Measurements from ENCODE around the gene RTN4.

The RTN4 gene

GRCh38 chr2:55090702-55091101 is 40.5 kb upstream of the RTN4 start:
- no peaks in the 10 kb centered on the region for H3K9me3 ChIP-seq (ENCODE audit: control insufficient read depth, low read length)
- H3K4me1 ChIP-seq (ENCODE audit: control insufficient read depth, insufficient read depth, low read length, poor library complexity, severe bottlenecking): no peaks in the 10 kb centered on the region
- no peak overlapping the region for H3K4me3 ChIP-seq (ENCODE audit: insufficient read depth, low read depth, low read length, poor library complexity, severe bottlenecking)
- no peak overlapping the region for H3K27ac ChIP-seq (ENCODE audit: insufficient read depth, low read length, poor library complexity, severe bottlenecking)
- DNase-seq: no peak
- H3K36me3 ChIP-seq (ENCODE audit: control insufficient read depth, insufficient read depth, low read length): no peaks in the 10 kb centered on the region
- H3K27me3 ChIP-seq (replicated peaks; ENCODE audit: control insufficient read depth, insufficient read depth, low read length, poor library complexity, severe bottlenecking): no peaks in the 10 kb centered on the region

GRCh38 chr2:55089726-55090125 is 39.5 kb upstream of the RTN4 start:
- Histone ChIP-seq H3K9me3 (ENCODE audit: control insufficient read depth, low read length) (no peaks in the 10 kb centered on the region), H3K36me3 (ENCODE audit: control insufficient read depth, insufficient read depth, low read length) (no peaks in the 10 kb centered on the region), H3K4me3 (ENCODE audit: insufficient read depth, low read depth, low read length, poor library complexity, severe bottlenecking) (no peak overlapping the region), H3K4me1 (ENCODE audit: control insufficient read depth, insufficient read depth, low read length, poor library complexity, severe bottlenecking) (no peaks in the 10 kb centered on the region), H3K27me3 (replicated peaks; ENCODE audit: control insufficient read depth, insufficient read depth, low read length, poor library complexity, severe bottlenecking) (no peaks in the 10 kb centered on the region), H3K27ac (ENCODE audit: insufficient read depth, low read length, poor library complexity, severe bottlenecking) (no peak overlapping the region)
- DNase-seq: no peak

GRCh38 chr2:55088400-55088799 is 38.1 kb upstream of the RTN4 start:
- DNase-seq: no peak
- H3K4me1 ChIP-seq (ENCODE audit: control insufficient read depth, insufficient read depth, low read length, poor library complexity, severe bottlenecking): no peaks in the 10 kb centered on the region
- H3K9me3 ChIP-seq (ENCODE audit: control insufficient read depth, low read length): no peaks in the 10 kb centered on the region
- no peak overlapping the region for H3K4me3 ChIP-seq (ENCODE audit: insufficient read depth, low read depth, low read length, poor library complexity, severe bottlenecking)
- no peaks in the 10 kb centered on the region for H3K27me3 ChIP-seq (replicated peaks; ENCODE audit: control insufficient read depth, insufficient read depth, low read length, poor library complexity, severe bottlenecking)
- no peak overlapping the region for H3K27ac ChIP-seq (ENCODE audit: insufficient read depth, low read length, poor library complexity, severe bottlenecking)
- no peaks in the 10 kb centered on the region for H3K36me3 ChIP-seq (ENCODE audit: control insufficient read depth, insufficient read depth, low read length)

- DNase-seq: no peak
- Histone ChIP-seq H3K27me3 (replicated peaks; ENCODE audit: control insufficient read depth, insufficient read depth, low read length, poor library complexity, severe bottlenecking) (no peaks in the 10 kb centered on the region), H3K36me3 (ENCODE audit: control insufficient read depth, insufficient read depth, low read length) (no peaks in the 10 kb centered on the region), H3K27ac (ENCODE audit: insufficient read depth, low read length, poor library complexity, severe bottlenecking) (no peak overlapping the region), H3K9me3 (ENCODE audit: control insufficient read depth, low read length) (no peaks in the 10 kb centered on the region), H3K4me1 (ENCODE audit: control insufficient read depth, insufficient read depth, low read length, poor library complexity, severe bottlenecking) (no peaks in the 10 kb centered on the region), H3K4me3 (ENCODE audit: insufficient read depth, low read depth, low read length, poor library complexity, severe bottlenecking) (no peak overlapping the region)
These were observed 37.7 kb upstream of the RTN4 start for GRCh38 chr2:55087936-55088335.

GRCh38 chr2:55087501-55087900 is 37.2 kb upstream of the RTN4 start:
- Histone ChIP-seq H3K4me3 (ENCODE audit: insufficient read depth, low read depth, low read length, poor library complexity, severe bottlenecking) (no peak overlapping the region), H3K36me3 (ENCODE audit: control insufficient read depth, insufficient read depth, low read length) (no peaks in the 10 kb centered on the region), H3K4me1 (ENCODE audit: control insufficient read depth, insufficient read depth, low read length, poor library complexity, severe bottlenecking) (no peaks in the 10 kb centered on the region), H3K9me3 (ENCODE audit: control insufficient read depth, low read length) (no peaks in the 10 kb centered on the region), H3K27me3 (replicated peaks; ENCODE audit: control insufficient read depth, insufficient read depth, low read length, poor library complexity, severe bottlenecking) (no peaks in the 10 kb centered on the region), H3K27ac (ENCODE audit: insufficient read depth, low read length, poor library complexity, severe bottlenecking) (no peak overlapping the region)
- no peak for DNase-seq

- Histone ChIP-seq H3K4me1 (ENCODE audit: control insufficient read depth, insufficient read depth, low read length, poor library complexity, severe bottlenecking) (no peaks in the 10 kb centered on the region), H3K9me3 (ENCODE audit: control insufficient read depth, low read length) (no peaks in the 10 kb centered on the region), H3K4me3 (ENCODE audit: insufficient read depth, low read depth, low read length, poor library complexity, severe bottlenecking) (no peak overlapping the region), H3K27me3 (replicated peaks; ENCODE audit: control insufficient read depth, insufficient read depth, low read length, poor library complexity, severe bottlenecking) (no peaks in the 10 kb centered on the region), H3K36me3 (ENCODE audit: control insufficient read depth, insufficient read depth, low read length) (no peaks in the 10 kb centered on the region), H3K27ac (ENCODE audit: insufficient read depth, low read length, poor library complexity, severe bottlenecking) (no peak overlapping the region)
- no peak for DNase-seq
These were observed 35.1 kb upstream of the RTN4 start for GRCh38 chr2:55085113-55086040.

GRCh38 chr2:55084641-55085040 is 34.4 kb upstream of the RTN4 start:
- Histone ChIP-seq H3K27ac (ENCODE audit: insufficient read depth, low read length, poor library complexity, severe bottlenecking) (no peak overlapping the region), H3K9me3 (ENCODE audit: control insufficient read depth, low read length) (no peaks in the 10 kb centered on the region), H3K4me1 (ENCODE audit: control insufficient read depth, insufficient read depth, low read length, poor library complexity, severe bottlenecking) (no peaks in the 10 kb centered on the region), H3K27me3 (replicated peaks; ENCODE audit: control insufficient read depth, insufficient read depth, low read length, poor library complexity, severe bottlenecking) (no peaks in the 10 kb centered on the region), H3K36me3 (ENCODE audit: control insufficient read depth, insufficient read depth, low read length) (no peaks in the 10 kb centered on the region), H3K4me3 (ENCODE audit: insufficient read depth, low read depth, low read length, poor library complexity, severe bottlenecking) (no peak overlapping the region)
- no peak for DNase-seq

GRCh38 chr2:55080204-55080738 is 30.0 kb upstream of the RTN4 start:
- H3K27me3 ChIP-seq (replicated peaks; ENCODE audit: control insufficient read depth, insufficient read depth, low read length, poor library complexity, severe bottlenecking): no peaks in the 10 kb centered on the region
- H3K4me3 ChIP-seq (ENCODE audit: insufficient read depth, low read depth, low read length, poor library complexity, severe bottlenecking): no peak overlapping the region
- no peaks in the 10 kb centered on the region for H3K9me3 ChIP-seq (ENCODE audit: control insufficient read depth, low read length)
- DNase-seq: no peak
- H3K27ac ChIP-seq (ENCODE audit: insufficient read depth, low read length, poor library complexity, severe bottlenecking): no peak overlapping the region
- no peaks in the 10 kb centered on the region for H3K4me1 ChIP-seq (ENCODE audit: control insufficient read depth, insufficient read depth, low read length, poor library complexity, severe bottlenecking)
- no peaks in the 10 kb centered on the region for H3K36me3 ChIP-seq (ENCODE audit: control insufficient read depth, insufficient read depth, low read length)

- Histone ChIP-seq H3K4me1 (ENCODE audit: control insufficient read depth, insufficient read depth, low read length, poor library complexity, severe bottlenecking) (no peaks in the 10 kb centered on the region), H3K36me3 (ENCODE audit: control insufficient read depth, insufficient read depth, low read length) (no peaks in the 10 kb centered on the region), H3K4me3 (ENCODE audit: insufficient read depth, low read depth, low read length, poor library complexity, severe bottlenecking) (no peak overlapping the region), H3K27me3 (replicated peaks; ENCODE audit: control insufficient read depth, insufficient read depth, low read length, poor library complexity, severe bottlenecking) (no peaks in the 10 kb centered on the region), H3K9me3 (ENCODE audit: control insufficient read depth, low read length) (no peaks in the 10 kb centered on the region), H3K27ac (ENCODE audit: insufficient read depth, low read length, poor library complexity, severe bottlenecking) (no peak overlapping the region)
- DNase-seq: no peak
These were observed 28.7 kb upstream of the RTN4 start for GRCh38 chr2:55078956-55079355.

- H3K36me3 ChIP-seq (ENCODE audit: control insufficient read depth, insufficient read depth, low read length): no peaks in the 10 kb centered on the region
These were observed 26.5 kb upstream of the RTN4 start for GRCh38 chr2:55076721-55077120.

More at GRCh38 chr2:55076721-55077120, 26.5 kb upstream of the RTN4 start:
- Histone ChIP-seq H3K27ac (ENCODE audit: insufficient read depth, low read length, poor library complexity, severe bottlenecking) (no peak overlapping the region), H3K27me3 (replicated peaks; ENCODE audit: control insufficient read depth, insufficient read depth, low read length, poor library complexity, severe bottlenecking) (no peaks in the 10 kb centered on the region), H3K4me3 (ENCODE audit: insufficient read depth, low read depth, low read length, poor library complexity, severe bottlenecking) (no peak overlapping the region), H3K4me1 (ENCODE audit: control insufficient read depth, insufficient read depth, low read length, poor library complexity, severe bottlenecking) (no peaks in the 10 kb centered on the region), H3K9me3 (ENCODE audit: control insufficient read depth, low read length) (no peaks in the 10 kb centered on the region)
- no peak for DNase-seq

All from effector memory CD4-positive, alpha-beta T cell (primary cell).